Kidney (tissue), 14 donors: ENCODE measurements around the gene TENT5A. TPM values are rescaled to one million over a fixed set of nuclear protein-coding genes. Genes with fewer than 3 reads are reported as not detected.

Experiments
- DNase-seq, 5 donors: peaks; one replicate each; pipeline ENCODE4 v3.0.0-alpha.2; 2013 to 2020
- FAIRE-seq: peaks from 2 replicates; lab custom pipeline; 2012; peaks lifted over from hg19 to GRCh38; lab: Jason Lieb, UNC
- H3K27ac ChIP-seq, 2 donors: one replicate each; pipeline ENCODE4 v1.7.0; 2013; ENCODE audit warnings: low read depth in 2 of 2, low read length in 2 of 2, inconsistent platforms in 1 of 2
- H3K27me3 ChIP-seq: one replicate; pipeline ENCODE4 v1.7.1; 2013; ENCODE audit warnings: low read length, inconsistent platforms; ENCODE audit not compliant: control insufficient read depth, insufficient read depth
- H3K36me3 ChIP-seq, 3 donors: one replicate each; pipeline versions ENCODE4 v1.7.0 to v1.7.1; 2013; ENCODE audit warnings: low read length in 3 of 3, control low read depth in 1 of 3, inconsistent platforms in 1 of 3; ENCODE audit not compliant: insufficient read depth in 3 of 3, control insufficient read depth in 2 of 3
- H3K4me1 ChIP-seq, 3 donors: one replicate each; pipeline versions ENCODE4 v1.7.0 to v1.7.1; 2013; ENCODE audit warnings: low read length in 3 of 3, inconsistent platforms in 1 of 3, low read depth in 1 of 3; ENCODE audit not compliant: control insufficient read depth in 2 of 3, insufficient read depth in 2 of 3
- H3K4me3 ChIP-seq, 3 donors: one replicate each; pipeline versions ENCODE4 v1.7.0 to v1.8.1; 2013; ENCODE audit warnings: low read length in 3 of 3, control low read depth in 1 of 3, inconsistent platforms in 1 of 3
- H3K9ac ChIP-seq, 3 donors: one replicate each; pipeline versions ENCODE4 v1.7.0 to v1.7.1; 2013; ENCODE audit warnings: low read length in 3 of 3, control low read depth in 1 of 3, inconsistent platforms in 1 of 3
- H3K9me3 ChIP-seq, 3 donors: one replicate each; pipeline versions ENCODE4 v1.7.0 to v1.7.1; 2013; ENCODE audit warnings: low read length in 3 of 3, control low read depth in 1 of 3, inconsistent platforms in 1 of 3; ENCODE audit not compliant: control insufficient read depth in 2 of 3, insufficient read depth in 1 of 3
- CTCF ChIP-seq: IDR thresholded peaks from 3 replicates; pipeline ENCODE4 v1.5.1; 2012; ENCODE audit warnings: mild to moderate bottlenecking, moderate library complexity, borderline replicate concordance; ENCODE audit not compliant: insufficient read depth; ENCODE audit errors: extremely low read depth
- intact Hi-C: fragments of 100-400 bp; cut with DNase I; formaldehyde crosslinking; loops from one replicate; pipeline ENCODE4 v1.11.1; 2022
- polyA plus RNA-seq: library from polyadenylated mRNA; stranded (reverse); fragments of 350-450 nt; fragmentation: Illumina TruSeq; extraction: RNeasy Lipid Tissue Mini Kit (QIAGEN cat#74804); gene quantifications from one replicate; pipeline ENCODE4 v1.2.3, GENCODE V29; 2014; ENCODE audit warnings: low read depth, low replicate concordance; ENCODE audit not compliant: insufficient read depth
- total RNA-seq: library from RNA; stranded (reverse); fragmentation: NEBNext Ultra II Directional; extraction: Animal tissue kit (Norgen Biotek cat#: 25700); gene quantifications from one replicate; pipeline ENCODE4 v1.2.1, GENCODE V29; 2021
- donor health status: control.
- donor health status: control.
- donor health status: control.
- donor health status: control.
- donor health status: control.
- donor health status: DM: yes; HTN: yes; CAD: no.
- donor health status: Normal renal cell carcinoma (clear cell type).

The TENT5A gene
- total and polyA plus RNA-seq, 2 donors from 2014 or later: 3.2 to 13.4 TPM

- Histone ChIP-seq H3K4me3 (no peak overlapping the region), H3K9me3 (no peaks in the 10 kb centered on the region), H3K27ac (no peak overlapping the region), H3K4me1 (no peaks in the 10 kb centered on the region), H3K27me3 (no peaks in the 10 kb centered on the region), H3K9ac (no peak overlapping the region), H3K36me3 (no peaks in the 10 kb centered on the region)
- DNase-seq (no peak), FAIRE-seq (no peak)
- intact Hi-C loops: no loop called here
- no peak for TF ChIP-seq CTCF
These were observed 36.8 kb upstream of the TENT5A start for GRCh38 chr6:81789291-81789690.

- no peak overlapping the region for H3K27ac ChIP-seq
- DNase-seq (no peak), FAIRE-seq (no peak)
- H3K9me3 ChIP-seq: no peaks in the 10 kb centered on the region
- no peak overlapping the region for H3K9ac ChIP-seq
- H3K27me3 ChIP-seq: no peaks in the 10 kb centered on the region
- intact Hi-C loops: no loop called here
- H3K4me3 ChIP-seq: no peak overlapping the region
- H3K36me3 ChIP-seq: no peaks in the 10 kb centered on the region
- no peak for TF ChIP-seq CTCF
- no peaks in the 10 kb centered on the region for H3K4me1 ChIP-seq
These were observed 36.3 kb upstream of the TENT5A start for GRCh38 chr6:81788748-81789147.

GRCh38 chr6:81787313-81788068 lies 35.0 kb upstream of the TENT5A start:
- intact Hi-C loops: no loop called here

More at GRCh38 chr6:81787313-81788068, 35.0 kb upstream of the TENT5A start:
- FAIRE-seq (no peak), DNase-seq (no peak)
- Histone ChIP-seq H3K4me1 (no peaks in the 10 kb centered on the region), H3K27ac (no peak overlapping the region), H3K9me3 (no peaks in the 10 kb centered on the region), H3K36me3 (no peaks in the 10 kb centered on the region), H3K9ac (no peak overlapping the region), H3K27me3 (no peaks in the 10 kb centered on the region), H3K4me3 (no peak overlapping the region)
- no peak for TF ChIP-seq CTCF
